Left ventricle myocardium superior (tissue), 1 donor: ENCODE data around the gene PAQR7. TPM values are rescaled to one million over a fixed set of nuclear protein-coding genes. Genes with fewer than 3 reads are reported as not detected.
A peak's percentile ranks its signal among the peaks of the same experiment; 100 is the strongest.

Experiments
- ATAC-seq: fragments of 200-7000 bp; cut with Tn5 transposase; one replicate; pipeline ENCODE4 v1.9.1; 2020; ENCODE audit warnings: mild to moderate bottlenecking, moderate library complexity
- DNase-seq: peaks from one replicate; pipeline ENCODE4 v3.0.0-alpha.2; 2020
- intact Hi-C: fragments of 100-400 bp; cut with micrococcal nuclease; formaldehyde crosslinking; loops from one replicate; pipeline ENCODE4 v1.11.0; 2022
- total RNA-seq: library from RNA; stranded (reverse); fragmentation: NEBNext Ultra II Directional; extraction: Animal tissue kit (Norgen Biotek cat#: 25700); gene quantifications from one replicate; pipeline ENCODE4 v1.2.1, GENCODE V29; 2021
- donor health status: DM: no; HTN: yes; CAD: no; lungs with severe emphysema.

PAQR7 gene
- total RNA-seq, 1 donor from 2014 or later, result 2.0 TPM

- DNase-seq, result peak; percentile 96
- intact Hi-C loops, result loop anchor here (5.0 kb wide), 1 partner anchor 92 kb away; the partner anchor contains the start of gene PAFAH2
- ATAC-seq, result peak; percentile 96
These were observed 29.6 kb upstream of the PAQR7 start for GRCh38 chr1:25904943-25905679.

- ATAC-seq (no peak), DNase-seq (no peak)
- intact Hi-C loops, result loop anchor here (5.0 kb wide), 1 partner anchor 93 kb away; the partner anchor contains the start of gene PAFAH2
These were observed 28.5 kb upstream of the PAQR7 start for GRCh38 chr1:25903986-25904385.

DNA sequence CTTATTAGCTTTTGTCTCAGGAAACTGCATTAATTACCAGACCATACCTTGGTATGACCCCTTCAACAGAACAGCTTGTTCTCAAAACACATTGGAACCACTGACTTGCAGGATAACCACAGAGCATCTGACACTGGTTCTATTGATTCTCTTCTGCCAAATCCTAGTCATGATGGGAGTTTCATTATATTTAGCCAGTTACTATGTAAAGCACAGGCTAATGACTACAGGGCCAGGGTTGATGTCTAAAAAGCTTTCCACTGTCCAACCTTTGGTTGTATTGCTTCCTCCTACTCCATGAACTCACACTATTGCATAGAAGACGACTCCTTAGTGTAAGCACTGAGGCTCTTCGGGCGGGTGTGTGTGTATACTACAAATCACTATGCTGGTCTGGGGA, 27.0 kb upstream of the PAQR7 start:
- DNase-seq (no peak), ATAC-seq (no peak)
- intact Hi-C loops, result loop anchor here (5.0 kb wide), 1 partner anchor 95 kb away; the partner anchor contains the start of gene PAFAH2

GRCh38 chr1:25900219-25900618, 24.7 kb upstream of the PAQR7 start:
- intact Hi-C loops, result loop anchor here (5.0 kb wide), 1 partner anchor 97 kb away; the partner anchor contains the start of gene PAFAH2
- DNase-seq (no peak), ATAC-seq (no peak)

- ATAC-seq (no peak), DNase-seq (no peak)
- intact Hi-C loops, result loop anchor here (5.0 kb wide), 1 partner anchor 98 kb away; the partner anchor contains the start of gene PAFAH2
These were observed 24.3 kb upstream of the PAQR7 start for GRCh38 chr1:25899792-25900191.

- no peak for DNase-seq
- no peak for ATAC-seq
- intact Hi-C loops, result no loop called here
These were observed 22.9 kb upstream of the PAQR7 start for GRCh38 chr1:25898223-25899015.

DNA sequence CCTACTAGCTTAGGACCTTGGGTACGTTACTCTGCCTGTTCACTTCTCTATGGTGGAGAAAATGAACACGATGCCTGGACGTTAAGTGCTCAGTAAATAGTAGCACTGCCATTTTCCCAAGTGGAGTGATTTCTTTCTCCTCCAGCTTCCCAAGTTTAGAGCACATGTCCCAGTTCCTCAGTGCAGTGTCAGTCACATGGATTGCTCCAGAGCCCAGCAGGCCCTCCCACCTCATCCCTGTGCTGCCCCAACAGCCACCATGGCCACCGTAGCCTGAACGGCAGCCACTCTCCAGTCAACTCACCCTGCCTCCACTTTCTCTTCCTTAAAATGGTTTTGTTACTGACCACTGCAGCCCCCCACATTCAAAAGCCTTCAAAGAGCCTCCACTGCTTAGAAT, 22.2 kb upstream of the PAQR7 start:
- ATAC-seq (no peak), DNase-seq (no peak)
- intact Hi-C loops, result no loop called here

DNA sequence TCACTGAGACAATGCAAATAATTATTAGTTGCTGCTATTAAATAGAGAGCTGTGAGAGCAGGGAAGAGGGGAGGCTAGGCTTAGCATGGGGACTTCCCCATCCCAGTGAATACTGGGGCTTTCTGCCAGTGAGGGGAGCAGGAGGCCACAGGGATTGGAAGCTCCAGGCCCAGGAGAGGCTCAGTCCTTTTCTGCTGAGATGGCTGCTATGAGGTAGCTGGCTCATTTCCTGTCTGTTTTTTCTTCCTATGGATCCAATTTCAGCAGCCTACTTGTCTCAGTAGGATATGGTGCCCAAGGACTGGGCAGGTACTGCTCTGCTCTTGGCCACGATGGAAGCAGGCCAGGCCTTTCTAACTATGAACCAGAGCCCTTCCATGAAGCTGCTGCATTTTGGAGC, 20.8 kb upstream of the PAQR7 start:
- ATAC-seq, result no peak
- intact Hi-C loops, result no loop called here
- no peak for DNase-seq

- intact Hi-C loops, result no loop called here
- DNase-seq, result peak; percentile 91
- ATAC-seq, result peak; percentile 96
These were observed 20.0 kb upstream of the PAQR7 start for GRCh38 chr1:25895365-25895990.

DNA sequence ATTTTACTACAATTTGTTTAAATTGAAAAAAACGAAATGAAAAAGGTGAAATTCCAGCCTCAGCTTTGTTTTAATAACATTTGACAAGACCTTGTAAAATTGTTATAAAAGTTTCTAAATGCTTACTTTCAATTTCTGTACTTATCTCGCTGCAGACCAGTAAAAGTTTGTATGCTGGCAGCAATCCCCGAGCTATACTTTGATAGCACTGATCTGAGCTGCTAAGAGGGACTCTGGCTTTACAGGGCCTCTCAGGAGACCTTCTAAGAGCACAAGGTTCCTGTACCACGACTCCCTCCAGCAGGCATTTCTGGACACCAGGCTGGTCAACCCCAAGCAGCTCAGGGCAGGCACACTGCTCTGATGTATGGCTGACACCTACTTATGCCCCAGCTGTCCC, 17.6 kb upstream of the PAQR7 start:
- ATAC-seq (no peak), DNase-seq (no peak)
- intact Hi-C loops, result no loop called here

- ATAC-seq (no peak), DNase-seq (no peak)
- intact Hi-C loops, result no loop called here
These were observed 16.1 kb upstream of the PAQR7 start for GRCh38 chr1:25891606-25892005.

DNA sequence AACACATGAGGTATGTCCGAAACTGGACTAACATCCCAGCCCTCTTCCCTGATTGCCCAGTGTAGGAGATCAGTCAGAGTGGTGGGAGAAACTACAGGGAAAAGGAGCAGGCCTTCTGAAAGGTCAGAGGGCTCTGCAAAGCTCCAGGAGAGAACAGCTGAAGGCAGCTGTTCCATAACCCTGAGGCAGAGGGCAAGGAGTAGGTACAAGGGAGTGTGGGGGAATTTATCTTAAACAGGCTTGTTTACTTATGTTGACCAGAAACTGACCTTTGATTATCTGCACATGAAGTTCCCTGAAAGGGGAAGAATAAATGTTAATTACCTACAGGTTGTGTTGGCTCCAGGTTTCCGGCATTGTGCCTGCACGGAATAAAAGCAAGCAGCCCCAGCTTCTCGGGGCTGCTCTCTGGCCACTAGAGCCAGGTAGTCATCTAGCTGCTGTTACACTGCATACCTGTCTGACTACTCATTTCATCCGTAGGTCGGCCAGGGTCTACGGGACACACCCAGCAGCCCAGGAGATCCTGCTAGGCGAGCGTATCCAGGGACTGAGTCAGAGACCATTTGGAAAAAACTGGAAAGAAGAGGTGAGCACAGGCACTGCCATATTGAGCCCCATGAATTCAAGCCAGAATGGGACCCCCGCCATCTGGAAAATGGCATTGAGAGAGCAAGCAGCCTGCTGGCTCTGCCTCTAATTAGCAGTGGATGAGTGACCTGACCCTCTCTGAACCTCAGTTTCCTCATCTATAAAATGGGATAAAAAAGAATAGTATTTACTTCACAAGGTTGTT, 14.9 kb upstream of the PAQR7 start:
- intact Hi-C loops, result no loop called here
- DNase-seq, result no peak
- ATAC-seq, result no peak

GRCh38 chr1:25889470-25889869, 14.0 kb upstream of the PAQR7 start:
- DNase-seq, result no peak
- intact Hi-C loops, result no loop called here
- no peak for ATAC-seq

- no peak for ATAC-seq
These were observed 13.0 kb upstream of the PAQR7 start for GRCh38 chr1:25888426-25888987.

GRCh38 chr1:25885602-25886001, 10.1 kb upstream of the PAQR7 start:
- no peak for DNase-seq
- intact Hi-C loops, result no loop called here
- no peak for ATAC-seq

More at GRCh38 chr1:25888426-25888987, 13.0 kb upstream of the PAQR7 start:
- intact Hi-C loops, result no loop called here
- DNase-seq, result no peak

GRCh38 chr1:25881266-25881665, 5.8 kb upstream of the PAQR7 start:
- ATAC-seq (no peak), DNase-seq (no peak)
- intact Hi-C loops, result no loop called here

DNA sequence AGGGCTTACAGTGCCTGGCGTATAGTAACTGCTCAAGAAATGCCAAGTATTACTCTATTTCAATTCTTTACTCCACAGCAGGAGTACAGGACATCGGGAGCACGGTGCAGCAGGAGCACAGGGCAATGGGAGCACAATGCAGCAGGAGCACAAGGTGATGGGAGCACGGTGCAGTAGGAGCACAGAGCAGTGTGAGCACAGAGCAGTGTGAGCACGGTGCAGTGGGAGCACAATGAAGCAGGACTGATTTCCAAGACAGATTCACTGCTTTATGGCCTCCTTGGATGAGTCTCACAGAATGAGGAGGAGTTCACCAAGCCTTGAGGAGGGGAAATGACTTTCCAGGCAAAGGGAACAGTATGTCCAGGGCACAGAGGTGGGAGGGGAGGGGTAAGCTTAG, 5.0 kb upstream of the PAQR7 start:
- ATAC-seq (no peak), DNase-seq (no peak)
- intact Hi-C loops, result no loop called here

DNA sequence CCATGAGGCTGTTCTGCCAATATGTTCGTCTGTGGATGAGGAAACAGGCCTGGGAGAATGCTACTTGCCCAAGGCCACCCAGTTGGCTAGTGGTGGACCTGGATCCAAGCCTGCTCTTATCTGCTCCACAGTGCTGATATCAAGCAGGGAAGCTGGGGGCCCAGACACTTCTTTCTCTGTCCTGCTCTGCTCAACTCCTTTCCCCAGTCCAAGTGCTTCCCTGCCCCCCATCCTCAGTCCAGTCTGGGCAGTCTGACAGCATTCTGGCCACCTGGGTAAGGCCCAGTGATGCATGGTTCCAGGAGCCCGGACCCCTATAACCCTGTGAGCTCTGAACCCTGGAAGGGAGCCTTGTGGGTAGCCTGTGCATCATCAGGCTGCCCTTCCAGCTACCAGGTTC, 4.2 kb upstream of the PAQR7 start:
- ATAC-seq (no peak), DNase-seq (no peak)
- intact Hi-C loops, result no loop called here

DNA sequence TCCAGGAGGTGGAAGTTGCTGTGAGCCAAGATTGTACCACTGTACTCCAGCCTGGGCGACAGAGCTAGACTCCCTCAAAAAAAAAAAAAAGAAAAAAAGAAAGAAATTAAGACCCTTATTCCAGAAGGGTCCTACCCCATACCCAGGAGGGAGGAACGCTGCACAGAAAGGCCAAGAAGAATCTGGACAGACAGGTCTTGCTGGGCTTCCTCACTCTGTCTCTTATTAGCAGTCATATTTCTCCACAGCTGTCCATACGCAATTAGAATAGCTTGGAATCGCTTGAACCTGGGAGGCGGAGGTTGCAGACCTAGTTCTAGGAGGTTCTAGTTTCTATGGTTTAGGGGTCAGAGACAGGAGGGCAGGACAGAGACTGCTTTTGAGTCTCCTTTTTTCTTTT, 3.2 kb upstream of the PAQR7 start:
- ATAC-seq (no peak), DNase-seq (no peak)
- intact Hi-C loops, result no loop called here
